HG02571 (cell line): ENCODE measurements around the gene TECPR2.
"Not testable (repeated sequence)": the region's sequence is repeated elsewhere in the genome, so short reads cannot be mapped to it uniquely, and the experiment has no call there.

Experiments used
- ATAC-seq: cut with Tn5 transposase; IDR thresholded peaks from one replicate; pipeline ENCODE4 v1.9.1; 2021; ENCODE audit warnings: mild to moderate bottlenecking, moderate library complexity; ENCODE audit not compliant: unreplicated experiment

Gene TECPR2

GRCh38 chr14:102362545-102363181 lies at the start of gene TECPR2, which contains the start of gene CINP:
Gene TECPR2, plus strand, starts transcription at chr14:102362941. Its CDS starts 13,781 bp downstream, at chr14:102376722.
Gene CINP, minus strand, starts transcription at chr14:102362890. Its CDS starts 39 bp downstream, at chr14:102362851.
- peak; percentile 94 for ATAC-seq

DNA sequence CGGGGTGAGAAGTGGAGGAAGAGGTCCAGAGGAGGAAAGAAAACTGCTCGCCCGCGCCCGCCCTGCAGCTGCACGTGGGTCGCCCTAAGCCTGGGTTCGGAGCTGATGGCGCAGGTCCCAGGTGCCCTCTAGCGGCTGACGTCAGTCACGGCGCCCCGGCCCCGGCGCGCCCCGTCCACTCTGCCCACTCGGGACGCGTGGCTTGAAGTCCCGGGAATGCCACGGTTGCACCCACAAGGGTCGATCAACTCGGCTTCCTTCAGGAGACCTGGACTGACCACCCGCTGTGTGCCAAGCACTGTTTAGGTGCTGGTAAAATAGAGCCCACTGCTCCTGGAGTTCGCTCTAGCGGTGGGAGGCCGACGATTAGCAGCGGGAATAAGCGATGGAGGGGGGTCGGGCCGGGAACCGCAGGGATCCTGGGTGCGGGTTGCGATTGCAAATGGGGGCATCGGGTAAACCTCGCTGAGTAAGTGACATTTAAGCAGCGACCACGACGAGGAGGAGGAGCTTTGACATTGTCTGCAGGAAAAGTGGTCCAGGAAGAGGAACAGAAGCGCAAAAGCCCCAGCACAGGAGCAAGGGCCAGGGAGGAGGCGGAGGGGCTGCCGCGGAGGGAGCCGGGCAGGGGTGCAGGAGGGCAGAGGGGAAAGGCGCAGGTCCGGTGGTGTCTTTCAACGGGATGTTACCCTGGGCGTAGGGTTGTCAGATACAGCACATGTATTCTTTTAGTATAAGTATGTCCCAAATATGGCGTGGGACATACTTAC lies 48.3 kb upstream of the TECPR2 start:
- ATAC-seq = peak; percentile 45

GRCh38 chr14:102315121-102315520 lies 47.6 kb upstream of the TECPR2 start:
- ATAC-seq = no peak

DNA sequence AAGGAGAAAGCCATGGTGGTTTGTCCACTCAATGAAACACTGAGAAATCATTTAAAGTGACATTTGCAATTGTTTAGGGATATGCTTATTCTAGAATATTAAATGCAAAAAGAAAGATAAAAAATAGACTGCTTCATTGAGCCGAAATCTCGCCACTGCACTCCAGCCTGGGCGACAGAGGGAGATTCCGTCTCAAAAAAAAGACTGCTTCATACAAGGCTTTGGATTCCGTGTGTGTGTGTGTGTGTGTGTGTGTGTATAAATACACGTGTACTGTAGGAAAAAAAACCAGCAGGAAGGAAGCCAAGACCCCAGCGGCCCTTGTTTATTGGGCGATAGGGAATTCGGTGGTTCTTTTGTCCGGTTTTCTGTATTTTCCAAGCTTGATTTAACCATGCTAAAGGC lies 46.4 kb upstream of the TECPR2 start:
- no peak for ATAC-seq

DNA sequence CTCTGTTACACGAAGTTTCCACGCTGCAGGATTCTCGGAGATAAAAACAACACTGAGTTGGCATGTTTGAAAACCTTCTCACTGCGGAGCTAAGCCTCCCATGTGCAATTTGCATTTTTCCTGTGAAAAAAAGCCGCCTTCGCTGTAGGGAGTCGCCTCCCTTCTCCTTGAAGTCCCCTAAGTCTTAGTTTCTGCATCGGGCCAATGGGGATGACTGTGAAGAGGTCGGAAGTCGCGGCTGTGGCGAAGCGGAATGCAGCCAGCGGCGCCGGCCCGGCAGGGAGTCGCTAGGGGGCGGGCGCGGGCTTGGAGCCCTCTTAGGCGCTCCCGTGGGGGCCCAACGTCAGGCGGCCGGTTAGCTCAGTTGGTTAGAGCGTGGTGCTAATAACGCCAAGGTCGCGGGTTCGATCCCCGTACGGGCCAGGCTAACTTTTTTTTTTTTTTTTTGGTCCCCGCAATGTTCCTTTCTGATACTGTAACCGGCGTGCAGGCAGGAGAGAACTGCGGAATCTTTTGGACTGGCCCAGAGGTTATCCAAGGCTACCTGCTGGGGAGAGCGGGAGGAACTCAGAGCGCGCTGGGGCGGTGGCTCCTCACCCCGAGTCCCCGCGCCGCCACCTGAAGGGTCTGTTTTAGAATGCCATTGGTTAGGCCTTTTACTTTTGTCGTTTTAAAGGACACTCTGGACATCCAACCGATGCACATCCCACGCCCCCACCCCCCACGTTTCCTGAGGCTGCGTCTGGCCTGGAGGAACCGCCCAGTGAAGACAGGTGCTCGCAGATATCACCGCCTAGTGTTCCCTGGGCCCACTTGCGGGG lies 45.8 kb upstream of the TECPR2 start:
- ATAC-seq = peak; percentile 57

- ATAC-seq = no peak
Measured at GRCh38 chr14:102317564-102318248, 45.0 kb upstream of the TECPR2 start.

- ATAC-seq = no peak
Measured at GRCh38 chr14:102318781-102319276, 43.9 kb upstream of the TECPR2 start.

DNA sequence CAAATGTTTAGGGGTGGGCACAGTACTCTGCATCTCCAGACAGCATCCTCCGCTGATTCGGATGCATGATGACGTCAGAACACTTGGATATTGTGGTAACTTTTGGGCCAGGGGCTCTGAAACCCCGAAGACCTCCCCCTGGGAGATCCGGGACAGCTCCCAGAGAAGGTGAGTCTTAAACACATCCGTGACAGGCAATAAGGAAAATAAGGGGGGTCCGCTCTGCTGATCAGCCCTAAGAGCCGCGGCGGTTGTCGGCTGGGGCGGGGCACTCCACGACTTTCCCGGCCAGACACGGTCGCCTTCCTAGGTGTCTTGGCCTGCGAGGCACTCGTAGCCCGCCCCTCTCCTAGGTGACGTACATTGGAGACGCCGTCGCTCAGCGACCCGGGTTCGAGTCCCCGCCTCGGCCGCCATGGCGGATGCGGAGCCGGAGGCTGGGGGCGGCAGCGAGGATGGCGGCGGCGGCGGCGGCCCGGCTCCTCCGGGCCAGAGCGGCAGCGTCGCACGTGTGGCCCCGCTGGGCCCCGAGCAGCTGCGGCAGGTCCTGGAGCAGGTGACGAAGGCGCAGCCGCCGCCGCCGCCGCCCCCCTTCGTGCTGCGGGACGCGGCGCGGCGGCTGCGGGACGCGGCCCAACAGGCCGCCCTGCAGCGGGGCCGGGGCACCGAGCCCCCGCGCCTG lies 43.2 kb upstream of the TECPR2 start, which contains the start of gene ZNF839:
ZNF839 (plus strand) TSS at position 396 of the 682 bp plus-strand sequence; CDS start at position 416, 20 bp downstream.
- peak; percentile 47 for ATAC-seq

- peak; percentile 26 for ATAC-seq
Measured at GRCh38 chr14:102320033-102320660, 42.6 kb upstream of the TECPR2 start.

DNA sequence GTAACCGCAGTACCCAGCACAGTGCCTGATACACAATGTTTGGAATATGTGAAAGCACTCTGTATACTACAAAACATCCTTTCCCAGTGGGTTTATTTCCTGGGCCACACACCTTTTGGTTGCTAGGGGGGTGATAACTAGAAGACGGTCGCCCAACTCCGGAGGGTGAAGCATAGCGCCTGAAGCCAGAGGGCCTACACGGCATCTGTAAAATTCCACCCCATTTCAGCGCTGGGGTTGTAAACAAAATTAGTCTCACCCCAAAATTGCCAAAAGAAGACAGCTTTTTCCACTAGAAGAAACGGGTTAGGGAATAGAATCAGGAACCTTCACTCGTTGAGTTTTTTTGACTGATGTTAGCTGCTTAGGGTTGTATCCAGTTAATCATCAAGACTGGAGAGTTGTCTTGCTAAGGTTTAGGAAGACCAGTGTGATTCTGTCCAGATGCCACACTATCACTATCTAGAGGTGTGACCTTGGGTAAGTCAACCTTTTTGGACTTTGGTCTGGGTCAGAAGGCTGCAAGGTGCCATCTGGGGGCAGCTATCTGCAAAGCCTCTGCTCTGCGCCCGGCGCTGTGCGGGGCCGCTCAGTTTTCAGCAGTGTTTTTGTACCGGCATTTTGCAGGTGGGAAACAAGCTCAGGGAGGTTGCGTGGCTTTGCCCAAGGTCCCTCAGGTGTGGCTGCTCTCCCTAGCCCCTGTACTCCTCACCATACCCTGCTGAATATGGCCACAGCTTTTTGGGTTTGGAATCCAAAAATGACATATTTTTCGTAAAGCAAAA lies 41.9 kb upstream of the TECPR2 start:
- ATAC-seq = no peak

DNA sequence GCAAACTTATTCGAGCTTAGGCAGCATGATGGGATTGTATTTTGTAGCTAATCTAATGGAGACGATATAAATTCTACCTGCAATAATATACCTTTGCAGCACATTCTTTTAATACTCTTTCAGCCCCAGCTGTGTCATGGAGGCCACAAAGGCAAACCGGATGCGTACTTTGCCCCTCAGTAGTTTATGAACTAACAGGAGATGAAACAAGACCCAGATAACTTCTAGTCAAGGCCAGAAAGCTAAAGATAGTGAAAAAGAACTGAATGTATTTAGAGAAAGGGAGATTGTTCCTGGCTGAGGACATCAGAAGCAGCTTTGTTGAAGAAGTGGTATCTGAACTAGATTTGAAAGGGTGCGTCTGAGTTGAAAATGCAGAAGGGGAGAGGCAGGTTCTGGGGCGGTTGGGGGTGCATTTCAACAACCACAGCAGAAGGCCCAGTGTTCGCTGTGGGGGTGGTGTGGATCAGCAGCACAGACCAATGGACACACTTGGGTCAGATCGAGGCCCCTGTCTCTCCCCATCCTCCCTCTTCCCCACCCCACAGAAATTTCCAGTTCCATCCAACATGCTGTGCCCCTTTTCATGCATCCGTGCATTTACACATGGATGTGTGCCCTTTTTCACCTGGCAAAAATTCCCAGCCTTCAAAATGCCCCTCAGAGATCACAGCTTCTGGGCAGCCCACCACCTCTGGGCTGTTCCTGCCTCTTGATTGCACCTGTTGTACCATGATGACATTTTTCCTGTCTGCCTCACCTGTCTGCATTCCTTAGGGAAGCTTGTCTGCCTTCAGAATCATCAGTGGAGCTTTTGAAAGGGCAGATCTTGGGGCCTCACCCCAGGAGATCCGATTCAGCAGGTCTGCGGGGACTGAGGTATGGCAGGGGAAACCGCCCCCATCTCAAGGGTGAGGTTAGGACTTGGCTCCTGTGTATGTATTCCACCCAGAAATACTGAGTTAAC lies 41.0 kb upstream of the TECPR2 start:
- no peak for ATAC-seq

GRCh38 chr14:102323102-102323501 lies 39.6 kb upstream of the TECPR2 start:
- ATAC-seq = no peak

- ATAC-seq = no peak
Measured at GRCh38 chr14:102325791-102326345, 36.9 kb upstream of the TECPR2 start.

- ATAC-seq = no peak
Measured at GRCh38 chr14:102326583-102326982, 36.2 kb upstream of the TECPR2 start.

GRCh38 chr14:102329381-102329780 lies 33.4 kb upstream of the TECPR2 start:
- not testable (repeated sequence) for ATAC-seq

GRCh38 chr14:102330806-102331205 lies 31.9 kb upstream of the TECPR2 start:
- ATAC-seq = no peak

GRCh38 chr14:102333390-102333789 lies 29.4 kb upstream of the TECPR2 start:
- no peak for ATAC-seq
